Gastroesophageal sphincter (tissue), 4 donors: Measurements from ENCODE around the gene SLC52A3. TPM values are rescaled to one million over a fixed set of nuclear protein-coding genes. Genes with fewer than 3 reads are reported as not detected.
"Not testable (repeated sequence)": the region's sequence is repeated elsewhere in the genome, so short reads cannot be mapped to it uniquely, and the experiment has no call there.

ENCODE experiments used
- ATAC-seq: fragments of 150-250 bp; one replicate; pipeline ENCODE4 v1.9.1; 2016; ENCODE audit warnings: mild to moderate bottlenecking, moderate library complexity
- H3K27ac ChIP-seq, 4 donors: fragments of 200-600 bp; sonication (generic) in 3 of 4; 1 replicate in 3 of 4; 2 replicates in 1 of 4; pipeline ENCODE4 v1.5.1; 2016 to 2019
- H3K27me3 ChIP-seq: fragments of 200-600 bp; sonication (generic); one replicate; pipeline ENCODE4 v1.5.1; 2019
- H3K36me3 ChIP-seq, 2 donors: fragments of 200-600 bp; sonication (generic); one replicate each; pipeline ENCODE4 v1.5.1; 2019; ENCODE audit warnings: control low read depth in 1 of 2
- H3K4me1 ChIP-seq, 3 donors: fragments of 200-600 bp; sonication (generic); 1 replicate in 2 of 3; 2 replicates in 1 of 3; pipeline ENCODE4 v1.5.1; 2016 to 2019; ENCODE audit warnings: control low read depth in 2 of 3
- H3K4me3 ChIP-seq, 2 donors: fragments of 200-600 bp; sonication (generic); one replicate each; pipeline ENCODE4 v1.5.1; 2019; ENCODE audit warnings: mild to moderate bottlenecking in 1 of 2, moderate library complexity in 1 of 2
- H3K9me3 ChIP-seq, 3 donors: fragments of 200-600 bp; sonication (generic); one replicate each; pipeline ENCODE4 v1.5.1; 2017 to 2019; ENCODE audit warnings: control low read depth in 2 of 3
- EP300 ChIP-seq: sonication (generic); formaldehyde crosslinking; IDR thresholded peaks from one replicate; pipeline ENCODE4 v1.6.1; 2017; ENCODE audit warnings: antibody characterized with exemption, mild to moderate bottlenecking
- POLR2A ChIP-seq, 2 donors: fragments of 450-650 bp; IDR thresholded peaks; one replicate each; pipeline ENCODE4 v1.6.1; 2017; ENCODE audit warnings: antibody characterized with exemption in 2 of 2, mild to moderate bottlenecking in 2 of 2, moderate library complexity in 1 of 2
- POLR2AphosphoS5 ChIP-seq: sonication (generic); formaldehyde crosslinking; IDR thresholded peaks from one replicate; pipeline ENCODE4 v1.6.1; 2017; ENCODE audit warnings: antibody characterized with exemption
- WGBS, 2 donors: methylation state at CpG; one replicate each; pipeline ENCODE4 v1.1.5; 2018; ENCODE audit warnings: low coverage in 1 of 2; 5-methylcytosine and 5-hydroxymethylcytosine counted together
- total RNA-seq, 4 donors: library from RNA; depleted of rRNA; stranded (reverse); fragments of >200 nt; gene quantifications; one replicate each; pipeline ENCODE4 v1.1.0, GENCODE V29; 2016
- TF ChIP-seq, protein P1 (sequence below), 4 experiments: fragments of 200-600 bp in 2 of 4; fragments of 450-650 bp in 2 of 4; sonication (generic) in 1 of 4; IDR thresholded peaks; one replicate each; pipeline ENCODE4 v1.5.1; 2017 to 2019; ENCODE audit warnings: antibody characterized with exemption in 4 of 4, mild to moderate bottlenecking in 2 of 4, moderate library complexity in 2 of 4

Gene SLC52A3
- total RNA-seq, 4 donors from 2014 or later, result 0.31 to 1.7 (median 0.97) TPM

DNA sequence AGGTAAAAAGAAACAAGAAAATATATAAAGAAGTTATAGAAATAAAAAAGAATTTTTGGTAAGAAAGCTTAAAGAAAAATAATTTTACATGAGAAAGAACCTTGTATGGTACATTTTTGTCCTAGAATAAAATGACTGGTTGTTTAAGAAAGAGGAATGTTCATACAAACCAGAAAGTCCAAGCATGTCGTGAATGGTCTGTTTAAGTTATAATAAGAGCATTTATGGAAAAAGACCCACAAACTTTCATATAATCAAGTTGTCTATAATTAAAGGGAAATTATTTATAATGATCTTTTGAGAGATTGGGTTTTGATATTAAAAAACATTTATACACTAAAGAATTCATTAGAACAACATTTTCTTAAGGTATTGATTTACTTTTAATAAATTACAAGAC, 37.4 kb upstream of the SLC52A3 start:
- ATAC-seq, result no peak
- no peaks in the 10 kb centered on the region for H3K4me1 ChIP-seq
- peaks cover 31% of the 10 kb centered on the region for H3K27me3 ChIP-seq
- 9 to 33% methylated on average over 1 of the region's 1 CpG for WGBS, 2 donors
- H3K9me3 ChIP-seq, result no peaks in the 10 kb centered on the region
- H3K27ac ChIP-seq, result no peak overlapping the region
- no peak for TF ChIP-seq POLR2AphosphoS5
- TF ChIP-seq, protein P1, sequence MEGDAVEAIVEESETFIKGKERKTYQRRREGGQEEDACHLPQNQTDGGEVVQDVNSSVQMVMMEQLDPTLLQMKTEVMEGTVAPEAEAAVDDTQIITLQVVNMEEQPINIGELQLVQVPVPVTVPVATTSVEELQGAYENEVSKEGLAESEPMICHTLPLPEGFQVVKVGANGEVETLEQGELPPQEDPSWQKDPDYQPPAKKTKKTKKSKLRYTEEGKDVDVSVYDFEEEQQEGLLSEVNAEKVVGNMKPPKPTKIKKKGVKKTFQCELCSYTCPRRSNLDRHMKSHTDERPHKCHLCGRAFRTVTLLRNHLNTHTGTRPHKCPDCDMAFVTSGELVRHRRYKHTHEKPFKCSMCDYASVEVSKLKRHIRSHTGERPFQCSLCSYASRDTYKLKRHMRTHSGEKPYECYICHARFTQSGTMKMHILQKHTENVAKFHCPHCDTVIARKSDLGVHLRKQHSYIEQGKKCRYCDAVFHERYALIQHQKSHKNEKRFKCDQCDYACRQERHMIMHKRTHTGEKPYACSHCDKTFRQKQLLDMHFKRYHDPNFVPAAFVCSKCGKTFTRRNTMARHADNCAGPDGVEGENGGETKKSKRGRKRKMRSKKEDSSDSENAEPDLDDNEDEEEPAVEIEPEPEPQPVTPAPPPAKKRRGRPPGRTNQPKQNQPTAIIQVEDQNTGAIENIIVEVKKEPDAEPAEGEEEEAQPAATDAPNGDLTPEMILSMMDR (IDR thresholded peaks at IDR 0.05), result no peak
- H3K4me3 ChIP-seq, result no peak overlapping the region
- H3K36me3 ChIP-seq, result no peaks in the 10 kb centered on the region

- WGBS, 2 donors, result 67 to 80% methylated on average over 2 to 3 of the region's 3 CpGs
- no peak for TF ChIP-seq EP300
- TF ChIP-seq POLR2A (IDR thresholded peaks at IDR 0.05), result no peak
- TF ChIP-seq POLR2AphosphoS5, result no peak
- TF ChIP-seq, protein P1 (IDR thresholded peaks at IDR 0.05), result no peak
- ATAC-seq, result no peak
- H3K27ac ChIP-seq, result no peak overlapping the region
- H3K4me1 ChIP-seq, result no peaks in the 10 kb centered on the region
- H3K36me3 ChIP-seq, result no peaks in the 10 kb centered on the region
- H3K9me3 ChIP-seq, result no peaks in the 10 kb centered on the region
- H3K27me3 ChIP-seq, result peaks cover 25% of the 10 kb centered on the region
- H3K4me3 ChIP-seq, result no peak overlapping the region
Observed at GRCh38 chr20:801678-802077, 33.4 kb upstream of the SLC52A3 start.

DNA sequence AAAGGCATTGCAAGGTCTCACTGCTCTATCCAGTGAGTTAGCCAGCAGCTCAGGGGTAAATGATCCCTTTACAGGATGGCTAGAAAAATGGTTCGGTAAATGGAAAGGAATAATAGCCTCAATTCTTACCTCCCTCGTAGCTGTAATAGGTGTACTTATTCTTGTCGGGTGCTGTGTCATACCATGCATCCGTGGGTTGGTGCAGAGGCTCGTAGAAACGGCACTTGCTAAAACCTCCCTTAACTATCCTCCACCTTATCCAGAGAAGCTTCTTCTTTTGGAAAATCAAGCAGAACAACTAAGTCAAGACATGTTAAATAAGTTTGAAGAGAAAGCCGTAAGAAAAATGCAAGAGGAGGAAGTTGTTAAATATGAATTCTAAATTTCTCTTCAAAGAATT, 31.7 kb upstream of the SLC52A3 start:
- H3K4me1 ChIP-seq, ATAC-seq, H3K4me3 ChIP-seq, H3K36me3 ChIP-seq, H3K27ac ChIP-seq, H3K9me3 ChIP-seq: not testable (repeated sequence)
- H3K27me3 ChIP-seq, result peaks cover 25% of the 10 kb centered on the region
- 85 to 88% methylated on average over 3 to 7 of the region's 7 CpGs for whole genome bisulfite sequencing, 2 donors

- H3K36me3 ChIP-seq, H3K27ac ChIP-seq, H3K4me1 ChIP-seq, H3K4me3 ChIP-seq, ATAC-seq, H3K9me3 ChIP-seq: not testable (repeated sequence)
- WGBS, 2 donors, result 58 to 67% methylated on average over 3 of the region's 5 CpGs
- peaks cover 25% of the 10 kb centered on the region for H3K27me3 ChIP-seq
Observed at GRCh38 chr20:798746-799145, 30.4 kb upstream of the SLC52A3 start.

- Histone ChIP-seq H3K36me3 (no peaks in the 10 kb centered on the region), H3K4me1 (no peaks in the 10 kb centered on the region), H3K27me3 (peaks cover 29% of the 10 kb centered on the region), H3K4me3 (no peak overlapping the region), H3K27ac (no peak overlapping the region), H3K9me3 (peaks cover 0 to 7% (median 0%) of the 10 kb centered on the region in 3 donors)
- TF ChIP-seq POLR2AphosphoS5 (no peak), POLR2A (IDR thresholded peaks at IDR 0.05) (no peak), EP300 (no peak)
- TF ChIP-seq, protein P1 (IDR thresholded peaks at IDR 0.05), result no peak
- 64 to 90% methylated on average over 1 to 3 of the region's 3 CpGs for WGBS, 2 donors
- no peak for ATAC-seq
Observed at GRCh38 chr20:796921-797320, 28.6 kb upstream of the SLC52A3 start.

DNA sequence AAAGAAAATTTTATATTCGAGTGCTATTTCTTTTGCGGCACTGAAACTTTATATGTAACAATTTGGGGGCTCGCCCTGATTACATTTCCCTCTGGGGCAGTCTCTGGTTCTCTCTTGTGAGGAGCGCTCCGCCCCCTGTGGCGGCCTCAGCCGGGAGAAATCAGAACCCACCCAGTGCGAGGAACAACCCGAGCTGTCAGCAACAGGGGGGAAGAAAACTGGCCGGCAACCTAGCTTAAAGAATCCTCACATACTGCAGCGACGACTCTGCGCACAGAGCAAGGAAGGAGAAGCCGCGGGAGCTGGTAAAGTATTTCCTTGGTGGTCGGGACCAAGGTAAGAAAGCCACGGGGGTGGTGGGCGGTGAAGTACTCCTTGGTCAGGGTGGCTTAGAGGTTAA, 23.9 kb upstream of the SLC52A3 start:
- Histone ChIP-seq H3K27ac (no peak overlapping the region), H3K9me3 (peaks cover 0 to 13% (median 0%) of the 10 kb centered on the region in 3 donors), H3K4me3 (no peak overlapping the region), H3K4me1 (no peaks in the 10 kb centered on the region), H3K27me3 (peaks cover 11% of the 10 kb centered on the region), H3K36me3 (no peaks in the 10 kb centered on the region)
- no peak for ATAC-seq
- 91 to 100% methylated on average over 2 to 10 of the region's 18 CpGs for WGBS, 2 donors
- TF ChIP-seq, protein P1 (IDR thresholded peaks at IDR 0.05), result no peak
- no peak for TF ChIP-seq EP300
- TF ChIP-seq POLR2A (IDR thresholded peaks at IDR 0.05), result no peak
- no peak for TF ChIP-seq POLR2AphosphoS5
